Fibroblast of the aortic adventitia (primary cell): ENCODE data around the gene SLC6A11. TPM values are rescaled to one million over a fixed set of nuclear protein-coding genes. Genes with fewer than 3 reads are reported as not detected.
A peak's percentile ranks its signal among the peaks of the same experiment; 100 is the strongest.

Experiments
- DNase-seq: peaks from one replicate; pipeline ENCODE4 v3.0.0-alpha.2; 2010; ENCODE audit warnings: low read depth
- H3K4me3 ChIP-seq: 2 replicates; pipeline ENCODE4 v1.5.1; 2011; ENCODE audit warnings: low read depth, mild to moderate bottlenecking, control low read depth, low read length, moderate library complexity
- total RNA-seq: library from RNA; depleted of rRNA; stranded (reverse); fragments of >200 nt; gene quantifications from 2 replicates; pipeline ENCODE4 v1.2.3, GENCODE V29; 2012; ENCODE audit warnings: low replicate concordance
- TF ChIP-seq, protein P1 (sequence below): IDR thresholded peaks from 2 replicates; pipeline ENCODE4 v1.5.1; 2011; ENCODE audit warnings: mild to moderate bottlenecking, low read length, control low read depth, inconsistent platforms; ENCODE audit not compliant: insufficient read depth

The SLC6A11 gene
- total RNA-seq, 1 donor = not detected

DNA sequence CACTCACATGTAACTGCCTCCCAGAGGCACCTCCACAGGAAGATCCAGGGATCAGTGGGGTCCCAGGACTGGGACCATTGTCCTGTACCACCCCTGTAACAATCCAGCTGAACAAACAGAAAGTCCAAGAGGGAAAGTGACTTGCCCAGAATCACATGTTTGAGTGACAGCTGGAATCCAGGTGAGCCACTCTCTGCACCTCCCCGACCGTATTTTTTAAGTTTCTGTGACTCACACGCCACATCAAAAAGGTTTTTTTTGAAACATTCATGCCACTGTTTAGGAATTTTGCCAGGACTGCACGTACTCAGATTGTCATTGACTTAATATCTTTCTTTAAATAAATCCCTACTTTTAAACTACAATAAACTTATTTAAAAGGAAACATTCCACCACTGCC, 166.8 kb downstream of the SLC6A11 start:
- no peak overlapping the region for H3K4me3 ChIP-seq
- DNase-seq = no peak
- TF ChIP-seq, protein P1, sequence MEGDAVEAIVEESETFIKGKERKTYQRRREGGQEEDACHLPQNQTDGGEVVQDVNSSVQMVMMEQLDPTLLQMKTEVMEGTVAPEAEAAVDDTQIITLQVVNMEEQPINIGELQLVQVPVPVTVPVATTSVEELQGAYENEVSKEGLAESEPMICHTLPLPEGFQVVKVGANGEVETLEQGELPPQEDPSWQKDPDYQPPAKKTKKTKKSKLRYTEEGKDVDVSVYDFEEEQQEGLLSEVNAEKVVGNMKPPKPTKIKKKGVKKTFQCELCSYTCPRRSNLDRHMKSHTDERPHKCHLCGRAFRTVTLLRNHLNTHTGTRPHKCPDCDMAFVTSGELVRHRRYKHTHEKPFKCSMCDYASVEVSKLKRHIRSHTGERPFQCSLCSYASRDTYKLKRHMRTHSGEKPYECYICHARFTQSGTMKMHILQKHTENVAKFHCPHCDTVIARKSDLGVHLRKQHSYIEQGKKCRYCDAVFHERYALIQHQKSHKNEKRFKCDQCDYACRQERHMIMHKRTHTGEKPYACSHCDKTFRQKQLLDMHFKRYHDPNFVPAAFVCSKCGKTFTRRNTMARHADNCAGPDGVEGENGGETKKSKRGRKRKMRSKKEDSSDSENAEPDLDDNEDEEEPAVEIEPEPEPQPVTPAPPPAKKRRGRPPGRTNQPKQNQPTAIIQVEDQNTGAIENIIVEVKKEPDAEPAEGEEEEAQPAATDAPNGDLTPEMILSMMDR = no peak

DNA sequence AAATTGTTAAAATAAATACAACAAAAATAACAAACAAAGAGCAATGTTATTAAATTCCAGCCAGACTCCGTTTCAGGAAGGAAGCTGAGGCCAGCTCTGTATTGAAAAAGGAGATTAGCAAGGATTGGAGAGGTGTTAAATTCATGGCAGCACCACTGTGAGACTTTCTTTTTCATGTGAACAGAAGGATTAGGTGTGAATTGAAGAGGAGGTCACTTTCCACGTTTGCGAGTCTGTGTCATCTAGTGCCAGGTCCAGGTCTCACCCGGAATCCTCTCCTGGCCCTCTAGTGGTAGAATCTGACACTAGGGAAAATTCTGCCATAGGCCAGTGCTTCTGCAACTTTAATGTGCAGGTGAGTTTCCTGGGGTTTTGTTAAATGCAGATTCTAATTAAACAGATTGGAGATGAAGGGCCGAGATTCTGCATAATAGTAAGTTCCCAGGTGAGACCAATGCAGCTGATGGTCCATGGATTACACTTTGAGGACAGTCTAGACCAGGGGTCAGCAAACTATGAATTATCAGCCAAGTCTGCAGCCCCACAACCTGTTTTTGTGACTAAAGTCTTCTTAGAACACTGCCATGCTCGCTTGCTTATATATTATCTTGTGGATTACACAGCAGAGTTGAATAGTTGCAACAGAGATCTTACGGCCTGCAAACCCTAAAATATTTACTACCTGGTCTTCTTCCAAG, 167.3 kb downstream of the SLC6A11 start:
- no peak overlapping the region for H3K4me3 ChIP-seq
- peak; percentile 41 for DNase-seq
- TF ChIP-seq, protein P1 = peak; percentile 89

DNA sequence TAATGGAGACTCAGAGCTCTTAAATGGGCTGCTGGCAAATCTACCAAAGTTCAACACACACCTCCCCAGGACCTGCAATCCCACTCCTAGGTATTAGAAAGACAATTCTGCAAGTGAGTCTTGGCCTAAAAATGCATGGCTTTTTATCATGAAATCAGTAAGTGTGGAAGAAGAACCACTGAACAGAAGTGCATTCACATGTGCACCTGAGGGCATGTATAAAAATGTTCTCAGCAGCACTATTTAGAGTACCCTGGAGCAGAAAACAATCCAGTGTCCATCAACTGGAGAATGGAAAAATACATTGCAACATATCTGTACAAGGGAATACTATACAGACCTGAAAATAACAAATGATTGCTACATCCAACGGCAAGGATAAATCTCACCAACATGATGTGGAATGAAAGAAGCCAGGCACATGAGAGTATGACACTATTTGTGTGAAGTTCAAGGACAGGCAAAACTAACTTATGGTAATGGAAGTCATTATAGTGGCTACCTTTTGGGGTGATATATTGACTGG, 168.4 kb downstream of the SLC6A11 start:
- H3K4me3 ChIP-seq = no peak overlapping the region
- DNase-seq = no peak
- TF ChIP-seq, protein P1 = no peak

DNA sequence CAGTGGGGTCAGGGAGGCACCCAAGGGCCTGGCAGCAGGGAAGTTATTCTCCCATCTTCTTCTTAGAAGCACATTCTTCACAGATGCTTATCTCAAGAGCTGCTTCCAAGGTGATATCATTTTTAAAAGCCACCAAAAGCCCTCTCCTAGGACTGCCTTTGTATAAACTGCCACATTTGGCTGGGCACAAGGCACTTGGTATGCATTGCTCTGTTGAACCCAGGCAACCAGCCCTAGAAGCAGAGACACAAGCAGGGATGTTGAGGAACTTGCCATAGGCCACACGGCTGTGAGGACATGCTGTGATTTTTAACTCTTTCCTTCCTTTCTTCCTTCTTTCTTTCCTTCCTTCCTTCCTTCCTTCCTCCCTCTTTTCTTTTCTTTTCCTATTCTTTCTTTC, 169.2 kb downstream of the SLC6A11 start:
- TF ChIP-seq, protein P1 = no peak
- H3K4me3 ChIP-seq = no peak overlapping the region
- DNase-seq = no peak

DNA sequence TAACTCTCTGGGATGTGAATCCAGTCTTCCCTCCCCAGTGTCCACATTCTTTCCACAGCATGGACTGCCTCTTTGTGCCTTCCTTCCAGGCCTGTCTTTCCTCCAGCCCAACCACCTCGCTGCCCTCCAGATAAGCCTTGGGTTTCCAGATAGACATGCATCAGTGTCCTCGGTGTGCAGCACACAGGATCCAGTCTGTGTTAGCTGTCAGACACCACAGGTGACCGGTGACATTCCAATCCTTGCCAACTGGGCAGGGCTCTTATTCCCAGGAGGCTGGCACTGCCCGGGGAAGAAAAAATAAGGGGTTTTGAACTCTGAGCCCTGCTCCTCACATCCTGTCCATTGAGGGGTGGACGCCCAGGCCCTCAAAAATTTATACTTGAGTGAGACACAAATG, 170.6 kb downstream of the SLC6A11 start:
- H3K4me3 ChIP-seq = no peak overlapping the region
- TF ChIP-seq, protein P1 = no peak
- no peak for DNase-seq

DNA sequence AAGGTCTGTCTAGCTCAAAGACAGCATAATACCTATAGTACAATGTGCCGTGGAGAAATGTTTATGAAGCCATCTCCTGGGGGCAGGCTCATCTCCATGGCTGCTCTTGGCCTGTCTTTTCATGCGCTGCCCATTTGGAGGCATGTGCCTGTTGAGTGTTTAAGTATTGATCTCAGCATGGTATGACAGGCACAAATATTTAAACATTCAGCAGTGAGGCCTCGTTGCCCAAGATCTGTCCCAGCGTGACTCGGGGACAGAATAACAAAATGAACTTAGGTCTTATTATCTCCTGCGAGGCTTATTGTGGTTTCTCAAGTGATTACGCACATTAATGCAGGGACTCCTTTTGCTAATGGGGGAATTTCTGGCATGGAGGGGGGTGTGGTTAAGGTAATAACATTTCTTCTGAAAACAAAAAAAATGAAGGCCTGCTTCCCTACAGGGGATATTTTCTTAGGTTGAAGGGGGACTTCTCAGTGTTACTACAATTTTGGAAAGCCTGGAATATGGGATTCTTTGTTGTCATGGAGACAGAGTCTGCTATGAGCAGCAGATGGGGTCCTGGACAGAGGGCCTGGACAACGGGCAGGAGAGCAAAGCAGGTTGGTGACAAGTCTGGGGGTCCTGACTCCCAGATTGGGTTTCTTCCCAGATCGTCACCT, 172.1 kb downstream of the SLC6A11 start:
- no peak for DNase-seq
- TF ChIP-seq, protein P1 = no peak
- H3K4me3 ChIP-seq = no peak overlapping the region
